ENCODE data around the gene ANKRD2. TPM values are rescaled to one million over a fixed set of nuclear protein-coding genes. Genes with fewer than 3 reads are reported as not detected.

The ANKRD2 gene
- total and polyA plus RNA-seq, 2 donors (not counting 3 experiments of a cell fraction or from before 2014, with no cell fraction given) = 1.6 to 1.8 TPM

DNA sequence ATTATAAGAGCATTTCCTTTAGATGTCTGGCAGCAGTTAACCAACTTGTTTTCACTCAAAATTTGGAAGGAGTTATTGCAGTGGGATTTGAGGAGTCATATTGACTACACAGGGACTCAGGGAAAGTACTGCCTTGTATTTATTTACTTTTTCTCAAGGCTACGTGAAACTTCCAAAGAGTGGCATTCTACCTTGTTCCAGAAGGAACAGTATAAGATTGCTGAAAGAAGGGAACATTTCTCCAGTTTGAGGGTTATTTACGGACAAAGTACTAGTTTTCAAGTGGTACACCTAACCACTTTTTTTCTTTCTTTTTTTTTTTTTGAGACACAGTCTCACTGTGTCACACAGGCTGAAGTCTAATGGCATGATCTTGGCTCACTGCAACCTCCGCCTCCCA lies 55.6 kb downstream of the ANKRD2 start:
- no peaks in the 10 kb centered on the region for H3K27me3 ChIP-seq (ENCODE audit: control insufficient read depth in 2 of 2, insufficient read depth in 2 of 2, low read length in 2 of 2)
- ChIA-PET POLR2A (no interaction called here), CTCF (interaction anchor here (0.7 to 1.4 kb wide), 2 partner anchors 21 to 56 kb away, joined by 3 to 5 read pairs; partner anchors contain the start of gene ANKRD2)
- no peak overlapping the region for H2AFZ ChIP-seq (ENCODE audit: low read depth, low read length)
- no peak overlapping the region for H3K4me2 ChIP-seq (ENCODE audit: insufficient read depth, low read length)
- H3K9me1 ChIP-seq (replicated peaks; ENCODE audit: control insufficient read depth, extremely low read depth, insufficient read depth, low read length) = no peaks in the 10 kb centered on the region
- H4K20me1 ChIP-seq (replicated peaks; ENCODE audit: control insufficient read depth, extremely low read depth, insufficient read depth, low read length) = no peaks in the 10 kb centered on the region
- TF ChIP-seq FOS (IDR thresholded peaks at IDR 0.05; ENCODE audit: borderline replicate concordance, insufficient read depth, low read length) (no peak), JUN (IDR thresholded peaks at IDR 0.05; ENCODE audit: borderline replicate concordance, insufficient read depth, insufficient read length, low read depth) (no peak), POLR2A (IDR thresholded peaks at IDR 0.05; ENCODE audit: low read depth, low read length) (no peak), POLR2AphosphoS5 (IDR thresholded peaks at IDR 0.05; ENCODE audit: insufficient read depth, low read depth, low read length) (no peak), GATA2 (IDR thresholded peaks at IDR 0.05; ENCODE audit: insufficient read depth, insufficient read length, low read depth, low read length) (no peak), MYC (IDR thresholded peaks at IDR 0.05; ENCODE audit: low read depth, low read length) (no peak), EZH2 (IDR thresholded peaks at IDR 0.05; ENCODE audit: borderline replicate concordance, low read depth, low read length, severe bottlenecking) (no peak), MAX (IDR thresholded peaks at IDR 0.05; ENCODE audit: insufficient read depth, insufficient read length) (no peak)
- TF ChIP-seq, protein P1, sequence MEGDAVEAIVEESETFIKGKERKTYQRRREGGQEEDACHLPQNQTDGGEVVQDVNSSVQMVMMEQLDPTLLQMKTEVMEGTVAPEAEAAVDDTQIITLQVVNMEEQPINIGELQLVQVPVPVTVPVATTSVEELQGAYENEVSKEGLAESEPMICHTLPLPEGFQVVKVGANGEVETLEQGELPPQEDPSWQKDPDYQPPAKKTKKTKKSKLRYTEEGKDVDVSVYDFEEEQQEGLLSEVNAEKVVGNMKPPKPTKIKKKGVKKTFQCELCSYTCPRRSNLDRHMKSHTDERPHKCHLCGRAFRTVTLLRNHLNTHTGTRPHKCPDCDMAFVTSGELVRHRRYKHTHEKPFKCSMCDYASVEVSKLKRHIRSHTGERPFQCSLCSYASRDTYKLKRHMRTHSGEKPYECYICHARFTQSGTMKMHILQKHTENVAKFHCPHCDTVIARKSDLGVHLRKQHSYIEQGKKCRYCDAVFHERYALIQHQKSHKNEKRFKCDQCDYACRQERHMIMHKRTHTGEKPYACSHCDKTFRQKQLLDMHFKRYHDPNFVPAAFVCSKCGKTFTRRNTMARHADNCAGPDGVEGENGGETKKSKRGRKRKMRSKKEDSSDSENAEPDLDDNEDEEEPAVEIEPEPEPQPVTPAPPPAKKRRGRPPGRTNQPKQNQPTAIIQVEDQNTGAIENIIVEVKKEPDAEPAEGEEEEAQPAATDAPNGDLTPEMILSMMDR (IDR thresholded peaks at IDR 0.05; ENCODE audit: extremely low read depth in 1 of 2, insufficient read depth in 1 of 2, low read depth in 1 of 2, low read length in 2 of 2) = no peak
- H3K4me1 ChIP-seq (ENCODE audit: control insufficient read depth, extremely low read depth, insufficient read depth, low read length) = peaks cover 3% of the 10 kb centered on the region
- H3K79me2 ChIP-seq (ENCODE audit: control insufficient read depth, insufficient read depth, low read length) = no peaks in the 10 kb centered on the region
- FAIRE-seq = no peak
- no peak for DNase-seq (ENCODE audit: low read depth, low spot score)
- no peak overlapping the region for H3K4me3 ChIP-seq (replicated peaks in 1 of 3; ENCODE audit: insufficient read depth in 1 of 3, low read depth in 1 of 3, low read length in 3 of 3)
- H3K36me3 ChIP-seq (ENCODE audit: control insufficient read depth in 2 of 2, extremely low read depth in 1 of 2, insufficient read depth in 2 of 2, low read length in 2 of 2) = no peaks in the 10 kb centered on the region
- H3K27ac ChIP-seq (ENCODE audit: insufficient read depth, low read depth, low read length) = no peak overlapping the region
- BruUV-seq (replicated peaks) = no TSS peak
- intact Hi-C loops (cut with micrococcal nuclease) (no loop called here), dilution Hi-C loops (cut with MboI; ENCODE audit: extremely low pct_ligation_motif_present, low sequenced_read_pairs) (no loop called here)
- no peak overlapping the region for H3K9ac ChIP-seq (replicated peaks; ENCODE audit: extremely low read depth, insufficient read depth, low read length)
- H3K9me3 ChIP-seq (replicated peaks; ENCODE audit: control insufficient read depth, insufficient read depth, low read length) = no peaks in the 10 kb centered on the region

Data from endothelial cell of umbilical vein (primary cell).